HL-60 (cell line): ENCODE results near the gene MALRD1.

Experiments
- CTCF ChIP-seq: IDR thresholded peaks from one replicate; pipeline ENCODE4 v1.5.1; 2011; ENCODE audit warnings: low read length, control low read depth, inconsistent platforms; ENCODE audit not compliant: insufficient read depth
- POLR2AphosphoS5 ChIP-seq: IDR thresholded peaks from 2 replicates; pipeline ENCODE4 v1.6.1; 2012; ENCODE audit warnings: low read depth
- SPI1 ChIP-seq: IDR thresholded peaks from 2 replicates; pipeline ENCODE4 v1.6.1; 2012; ENCODE audit warnings: low read depth, mild to moderate bottlenecking, borderline replicate concordance

GRCh38 chr10:19250546-19250945, 201.9 kb downstream of the MALRD1 start:
- TF ChIP-seq POLR2AphosphoS5 (no peak), SPI1 (no peak), CTCF (no peak)
